RPMI8226 (cell line): ENCODE measurements around the gene COX7A2.

Experiments
- DNase-seq: peaks from one replicate; pipeline ENCODE4 v3.0.0-alpha.2; 2015

Gene COX7A2

DNA sequence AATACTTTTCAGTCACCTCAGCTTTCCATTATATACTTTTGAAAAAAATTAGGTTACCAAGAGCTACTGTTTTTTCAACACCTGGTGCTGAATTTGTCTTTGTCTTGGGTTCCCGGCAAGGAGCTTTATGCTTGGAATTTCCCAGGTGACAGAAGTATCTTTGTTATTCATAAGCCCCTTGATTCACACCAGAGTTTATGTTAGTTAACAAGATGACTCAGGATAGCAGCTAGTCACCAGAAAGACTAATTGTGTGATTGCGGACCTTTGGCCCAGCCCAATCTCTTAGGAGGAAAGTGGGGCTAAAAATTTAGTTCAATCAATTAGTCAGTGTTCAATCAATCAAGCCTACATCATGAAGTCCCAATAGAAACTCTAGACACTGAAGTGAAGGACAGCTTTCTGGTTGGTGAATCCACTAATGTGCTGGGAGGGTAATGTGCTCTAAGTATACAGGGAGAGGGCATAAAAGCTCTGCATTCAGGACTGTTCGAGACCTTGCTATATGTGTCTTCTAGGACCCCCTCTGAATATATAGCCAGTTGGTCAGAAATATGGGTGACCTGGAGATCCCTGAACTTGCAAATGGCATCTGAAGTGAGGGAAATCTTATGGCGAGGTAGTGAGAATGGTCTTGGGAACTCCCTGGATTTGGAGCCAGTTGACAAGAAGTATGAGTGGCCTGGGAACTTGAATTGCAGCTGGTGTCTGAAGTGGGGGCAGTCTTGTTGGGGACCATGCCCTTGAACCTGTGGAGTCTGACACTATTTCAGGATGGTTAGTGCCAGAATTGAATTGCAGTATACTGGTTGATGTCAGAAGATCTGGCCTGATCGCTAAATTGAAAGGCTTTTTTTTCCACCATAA is 24.8 kb upstream of the COX7A2 start:
- DNase-seq: no peak

DNA sequence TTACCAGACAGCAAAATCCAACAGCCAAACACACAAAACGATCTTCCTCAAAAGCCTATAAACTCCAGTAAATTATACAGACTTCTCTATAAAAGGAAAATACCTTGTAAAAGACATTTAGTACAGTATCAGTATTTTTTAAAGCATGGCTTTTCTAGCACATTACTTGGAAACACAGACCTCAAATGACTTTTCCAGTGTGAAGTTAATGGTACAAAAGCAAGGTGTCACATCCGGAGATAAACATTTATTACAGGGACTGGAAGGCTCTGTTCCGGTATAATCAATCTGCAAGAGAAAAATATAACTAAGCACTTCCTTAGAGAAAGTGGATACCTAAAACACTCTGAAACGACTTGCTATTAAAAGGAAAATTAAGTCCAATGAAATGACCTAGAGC is 23.9 kb upstream of the COX7A2 start:
- no peak for DNase-seq

DNA sequence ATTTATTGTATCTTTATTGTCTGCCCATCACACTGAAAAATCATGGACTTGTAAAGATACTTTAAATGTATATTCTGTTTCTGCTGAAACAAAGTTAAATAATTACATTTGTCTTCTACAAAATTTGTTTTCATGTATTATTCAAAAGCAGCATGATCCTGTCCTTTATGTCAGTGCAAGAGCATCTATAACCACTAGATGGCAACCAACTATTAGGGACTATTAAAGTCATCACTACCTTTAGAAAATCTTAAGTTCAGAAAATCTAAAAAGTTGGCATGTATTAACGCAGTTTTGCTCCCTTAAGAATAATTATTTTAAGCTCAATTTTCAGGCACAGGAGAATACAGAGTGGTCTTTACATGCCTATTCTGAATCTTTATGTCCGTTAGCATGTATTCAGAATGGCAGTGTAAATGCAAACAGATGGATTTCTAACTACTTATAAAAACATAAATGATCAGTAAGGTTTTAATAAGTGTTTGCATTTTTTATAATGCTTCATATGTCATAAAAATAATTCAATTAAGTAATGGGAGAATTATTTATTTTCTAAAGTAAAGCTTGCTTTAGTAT is 23.2 kb upstream of the COX7A2 start:
- DNase-seq: peak; percentile 58

DNA sequence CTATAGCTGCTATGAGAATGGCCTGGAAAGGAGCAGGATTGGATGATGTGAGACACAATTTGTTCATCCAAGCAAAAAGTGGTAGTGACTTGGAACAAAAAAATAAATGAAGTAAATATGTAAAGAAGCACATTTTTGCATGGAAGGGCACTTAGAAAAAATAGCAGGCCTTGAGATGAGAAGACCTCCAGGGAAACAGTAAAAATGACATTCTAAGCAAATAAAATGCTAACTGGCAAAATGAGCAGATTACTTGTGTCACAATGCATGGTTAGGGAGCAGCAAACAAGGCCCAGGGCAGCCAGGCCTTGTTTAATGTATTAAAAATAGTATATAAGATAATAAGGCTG is 19.8 kb upstream of the COX7A2 start:
- DNase-seq: no peak

DNA sequence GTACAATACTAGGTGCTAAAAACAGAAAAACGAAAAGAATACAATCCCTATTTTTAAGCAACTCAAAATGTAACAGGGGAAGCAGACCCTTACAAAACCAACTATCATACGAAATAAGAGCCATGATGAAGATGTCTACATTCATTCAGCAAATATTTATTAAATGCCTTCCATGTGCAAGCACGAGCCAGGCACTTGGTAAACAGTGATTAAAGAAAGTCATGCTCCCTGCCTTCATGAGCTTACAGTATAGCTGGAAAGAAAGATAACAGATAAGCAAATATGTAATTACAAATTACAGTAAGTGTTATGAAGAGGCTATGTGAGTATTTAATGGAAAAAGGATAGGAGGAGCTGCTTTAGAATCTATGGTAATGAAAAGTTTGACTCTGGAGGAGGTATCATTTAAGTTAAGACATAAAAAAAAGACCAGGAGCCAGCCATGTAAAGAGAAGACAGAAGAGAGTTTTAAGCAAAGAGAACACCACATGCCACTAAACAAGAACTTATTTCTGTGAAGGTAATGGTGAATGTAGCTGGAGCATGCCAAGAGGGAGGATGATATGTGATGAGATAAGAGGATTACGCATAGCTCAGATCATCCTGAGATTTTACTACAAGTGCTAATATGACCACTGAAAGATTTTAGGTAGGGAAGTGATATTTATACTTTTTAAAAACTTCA is 19.3 kb upstream of the COX7A2 start:
- no peak for DNase-seq

DNA sequence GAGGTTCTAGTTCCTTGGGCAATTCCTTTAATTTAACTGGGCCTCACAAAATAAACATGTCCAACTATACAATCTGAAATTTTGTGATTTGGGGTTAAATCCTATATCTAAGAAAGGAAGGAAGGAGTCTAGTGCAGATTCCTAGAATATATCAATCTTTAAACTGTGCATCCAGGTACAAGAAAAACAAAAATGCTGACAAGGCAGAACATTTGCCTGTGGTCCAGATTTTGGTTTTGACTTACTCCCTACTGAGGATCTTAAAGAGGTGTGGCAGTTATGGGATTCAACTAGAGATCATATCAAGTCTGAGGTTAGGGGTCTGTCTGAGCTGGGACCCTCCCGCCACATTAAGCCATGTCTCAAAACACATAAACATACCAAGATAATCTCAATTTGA is 17.7 kb upstream of the COX7A2 start:
- no peak for DNase-seq

DNA sequence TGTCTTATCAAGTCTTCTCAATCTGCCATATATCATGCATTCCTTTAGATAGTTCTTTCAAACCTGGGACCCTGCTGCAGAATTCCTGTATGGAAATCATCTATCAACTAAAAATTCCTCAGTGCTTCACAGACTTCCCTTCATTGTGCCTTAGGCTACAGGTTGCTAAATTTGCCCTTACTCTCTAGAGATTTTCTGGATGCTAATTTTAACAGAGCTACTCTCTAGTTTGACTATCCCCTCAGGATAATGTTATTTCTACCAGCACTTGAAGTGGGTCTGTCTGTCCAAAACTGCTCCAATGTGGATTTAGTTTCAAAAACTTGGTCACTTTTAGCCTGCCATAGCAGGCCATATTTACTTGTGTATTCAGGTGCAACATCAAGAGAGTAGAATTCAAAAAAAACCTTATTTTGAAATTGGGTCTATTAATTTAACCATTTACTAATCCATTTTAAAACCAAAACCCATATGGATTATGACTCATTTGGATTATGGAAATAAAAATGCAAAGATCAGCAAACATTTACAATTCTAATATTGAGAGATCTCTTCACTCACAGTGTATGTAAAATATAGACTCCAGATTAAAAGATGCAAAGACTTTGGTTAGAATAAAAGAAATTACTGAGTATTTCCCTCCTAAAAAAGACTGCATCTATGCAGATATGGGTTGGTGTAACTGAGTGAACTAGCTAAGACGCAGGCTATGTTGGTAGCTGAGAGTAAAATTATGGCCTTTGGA is 13.9 kb upstream of the COX7A2 start:
- DNase-seq: no peak

DNA sequence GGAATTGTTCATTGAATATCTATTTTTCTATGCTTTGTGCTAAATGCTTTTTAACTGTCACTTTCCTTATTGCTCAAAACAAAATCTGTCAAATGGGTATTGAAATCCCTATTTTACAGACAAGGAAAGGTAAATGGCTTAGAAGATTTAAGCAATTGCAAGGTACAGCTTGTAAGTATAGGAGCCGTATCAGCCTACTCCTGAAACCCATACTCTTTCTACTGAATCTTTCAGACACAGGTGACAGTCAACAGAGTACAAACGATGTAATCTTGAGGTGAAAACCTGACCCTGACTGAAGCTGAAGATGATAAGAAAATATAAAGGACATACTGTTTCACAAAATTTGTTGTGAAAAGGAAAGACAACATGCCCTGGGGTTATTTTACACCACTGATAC is 7.0 kb upstream of the COX7A2 start:
- no peak for DNase-seq

DNA sequence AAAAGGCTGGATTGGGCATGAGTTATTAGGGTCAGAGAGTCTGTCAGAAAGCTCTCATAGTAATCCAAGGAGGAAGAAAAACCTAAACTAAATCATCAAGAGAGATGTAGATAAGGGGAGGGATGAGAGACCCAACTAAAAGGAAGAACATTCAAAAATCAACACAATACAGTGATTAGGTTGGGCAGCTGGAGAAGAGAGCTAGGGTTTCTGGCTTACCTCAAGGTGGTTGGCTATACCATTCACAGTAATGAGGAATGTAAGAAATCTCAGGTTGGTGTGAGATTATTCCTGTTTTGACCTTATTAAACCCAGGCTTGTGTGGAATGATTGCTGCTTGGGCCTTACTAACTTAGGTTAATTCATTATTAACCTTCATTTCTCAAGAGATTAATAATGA is 6.2 kb upstream of the COX7A2 start:
- no peak for DNase-seq

DNA sequence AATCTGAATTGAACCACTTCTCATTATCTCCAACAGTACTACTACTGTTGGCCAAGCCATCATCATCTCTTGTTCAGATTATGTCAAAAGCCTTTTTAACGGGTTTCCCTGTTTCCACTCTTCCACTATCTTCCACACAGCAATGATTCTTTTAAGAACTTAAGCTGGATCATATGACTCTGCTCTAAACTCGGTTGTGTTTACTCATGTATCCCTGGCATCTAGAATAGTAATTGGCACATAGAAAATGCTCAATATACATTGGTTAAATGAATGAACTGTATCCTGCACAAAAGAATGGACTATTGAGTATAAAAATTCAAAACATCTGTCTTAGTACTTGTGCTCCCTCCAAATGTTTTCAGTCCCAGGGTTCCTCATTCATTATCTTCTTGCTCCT is 2.8 kb upstream of the COX7A2 start:
- DNase-seq: no peak

DNA sequence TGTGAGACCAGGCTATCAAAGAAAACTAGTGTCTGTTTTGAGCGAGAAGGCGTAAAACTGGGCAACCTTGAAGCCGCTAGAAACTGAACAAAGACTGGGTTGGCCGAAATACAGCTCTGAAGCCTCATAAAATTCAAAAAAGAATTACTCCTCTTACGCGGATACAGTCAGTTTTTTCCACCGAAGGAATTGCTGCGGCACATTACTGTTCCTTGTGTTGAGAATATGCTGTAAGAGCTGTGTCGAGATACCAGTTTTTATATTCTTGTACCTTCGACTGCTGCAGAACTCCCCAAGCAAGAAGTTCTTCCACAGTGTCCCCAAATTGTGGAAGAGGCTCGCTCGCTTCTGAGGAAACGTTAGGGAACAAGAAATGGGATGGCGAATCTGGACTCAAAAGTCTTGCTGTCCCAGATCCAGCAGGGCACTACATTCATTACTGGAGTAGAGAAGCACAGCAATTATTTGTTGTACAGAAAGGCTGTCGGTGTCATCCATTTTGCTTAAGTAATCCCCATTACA is 523 bp upstream of the COX7A2 start:
- peak; percentile 13 for DNase-seq

DNA sequence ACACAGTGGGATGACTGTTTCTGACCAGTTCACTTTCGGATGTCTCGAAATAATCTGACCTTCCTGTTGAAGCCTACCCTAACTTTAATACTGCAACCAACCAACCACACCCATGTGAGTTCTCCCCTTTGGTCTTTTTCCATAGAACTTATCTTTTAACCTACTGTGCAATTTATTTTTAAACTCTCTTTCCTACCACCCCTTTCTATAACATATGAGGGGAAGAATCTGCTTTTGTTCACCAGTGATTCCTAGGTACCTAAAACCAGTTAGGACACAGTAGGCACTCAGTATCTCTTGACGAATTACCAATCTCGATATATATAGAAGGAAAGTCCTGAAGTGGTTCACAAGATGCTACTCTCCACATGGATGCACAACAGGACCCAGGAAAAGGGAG is 7.0 kb downstream of the COX7A2 start:
- DNase-seq: no peak

DNA sequence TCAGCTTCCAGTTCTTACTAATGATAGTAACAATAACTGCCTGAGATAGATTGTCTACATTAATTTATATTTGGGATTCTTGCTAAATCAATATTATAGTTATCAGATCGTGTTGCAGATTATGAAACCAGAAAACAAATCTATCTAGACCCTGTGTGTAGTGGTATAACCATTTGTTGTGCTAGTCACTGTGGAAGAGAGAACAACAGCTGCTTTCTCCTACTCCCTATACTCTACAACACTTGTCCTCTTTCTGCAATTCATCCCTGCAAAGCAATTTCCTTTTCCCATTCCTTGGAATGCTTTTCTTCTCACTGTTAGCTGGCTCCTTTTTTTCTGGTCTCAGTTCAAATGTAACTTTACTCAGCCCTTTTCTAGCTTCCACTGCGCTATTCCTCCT is 8.3 kb downstream of the COX7A2 start:
- DNase-seq: no peak

DNA sequence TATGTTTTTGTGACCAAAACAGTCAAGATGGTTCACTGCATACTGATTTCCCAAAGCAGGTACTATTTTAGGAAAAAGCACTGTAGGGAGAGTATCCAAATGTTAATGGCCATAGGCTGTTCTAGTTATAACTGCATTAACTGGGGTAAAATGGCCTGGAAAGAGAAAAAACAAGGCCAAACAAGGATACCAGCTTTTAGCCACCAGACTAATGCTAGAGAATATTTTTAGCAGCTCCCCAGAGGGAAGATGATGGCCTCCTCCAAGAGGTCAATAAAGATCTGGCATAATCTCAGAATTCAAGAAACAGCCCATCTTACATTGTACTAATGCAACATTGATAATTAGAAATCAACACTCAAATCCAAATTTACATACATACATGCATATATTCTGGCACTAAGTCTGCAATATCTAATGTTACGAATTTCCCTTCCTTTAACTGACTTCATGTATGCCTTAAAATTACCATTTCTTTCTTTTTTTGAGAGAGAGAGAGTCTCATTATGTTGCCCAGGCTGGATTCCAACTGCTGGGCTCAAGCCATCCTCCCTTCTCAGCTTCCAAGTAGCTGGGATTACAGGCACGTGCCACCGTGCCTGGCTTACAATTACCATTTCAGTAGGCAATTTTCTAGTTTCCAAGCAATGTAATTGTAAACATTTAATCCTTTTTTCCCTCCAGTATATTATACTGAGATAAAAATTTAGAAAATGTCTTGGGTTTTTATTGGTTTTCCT is 9.3 kb downstream of the COX7A2 start:
- no peak for DNase-seq

DNA sequence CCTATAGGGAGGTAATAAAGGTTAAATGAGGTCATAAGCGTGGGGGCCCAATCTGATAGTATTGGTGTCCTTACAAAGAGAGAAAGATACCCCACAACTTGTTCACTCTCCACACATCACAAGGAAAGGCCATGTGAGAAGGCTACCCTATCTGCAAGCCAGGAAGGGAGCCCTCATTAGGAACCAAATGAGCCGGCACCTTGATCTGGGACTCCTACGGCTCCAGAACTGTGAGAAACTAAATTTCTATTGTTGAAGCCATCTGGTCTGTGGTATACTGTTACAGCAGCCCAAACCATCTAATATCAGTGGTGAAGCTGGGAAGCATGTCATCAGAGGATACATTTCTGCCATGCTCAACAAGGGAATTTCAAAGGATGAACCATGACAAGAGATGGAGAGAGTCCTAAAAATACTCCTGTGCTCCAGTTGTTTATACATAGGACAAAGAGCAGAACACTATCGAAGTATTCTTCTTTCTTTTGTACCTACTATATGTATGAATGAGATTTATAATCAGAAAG is 10.4 kb downstream of the COX7A2 start:
- no peak for DNase-seq

DNA sequence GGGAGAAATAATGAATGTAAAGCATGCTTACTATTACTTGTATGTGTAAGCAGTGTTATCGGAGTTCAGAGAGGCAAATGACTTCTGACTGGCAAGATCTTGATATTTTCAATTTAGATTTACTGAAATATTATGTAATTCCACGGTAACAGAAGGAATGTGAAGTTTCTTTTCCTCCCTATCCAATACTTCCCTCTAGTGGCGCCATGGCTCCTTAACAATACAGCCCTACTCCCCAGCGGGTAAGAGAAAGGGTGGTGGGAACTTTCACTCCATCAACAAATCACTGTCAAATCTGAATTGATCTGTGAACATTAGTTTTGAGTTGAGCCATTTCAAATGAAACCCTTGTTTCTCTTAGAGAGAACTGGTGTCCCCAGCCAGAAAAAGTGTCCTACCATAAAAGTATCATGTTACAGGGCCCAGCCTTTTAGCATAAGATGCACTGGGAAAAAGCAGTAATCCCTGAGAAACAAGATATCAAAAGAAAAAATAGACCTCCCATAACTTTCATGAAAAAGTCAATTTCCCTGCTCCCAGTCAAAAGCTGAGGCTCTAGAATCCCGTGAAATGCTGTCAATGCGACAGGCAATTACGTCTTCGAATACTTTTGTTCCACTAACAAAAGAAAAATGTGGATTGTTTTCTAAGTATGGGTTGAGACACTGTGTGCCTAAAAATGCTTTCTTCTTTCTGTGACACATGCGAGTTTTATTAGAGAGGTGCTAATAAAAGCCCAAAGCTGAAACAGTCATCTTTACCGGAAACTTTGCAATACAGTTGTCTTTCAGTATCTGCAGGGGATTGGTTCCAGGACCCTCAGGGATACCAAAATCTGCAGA is 12.9 kb downstream of the COX7A2 start:
- DNase-seq: no peak

DNA sequence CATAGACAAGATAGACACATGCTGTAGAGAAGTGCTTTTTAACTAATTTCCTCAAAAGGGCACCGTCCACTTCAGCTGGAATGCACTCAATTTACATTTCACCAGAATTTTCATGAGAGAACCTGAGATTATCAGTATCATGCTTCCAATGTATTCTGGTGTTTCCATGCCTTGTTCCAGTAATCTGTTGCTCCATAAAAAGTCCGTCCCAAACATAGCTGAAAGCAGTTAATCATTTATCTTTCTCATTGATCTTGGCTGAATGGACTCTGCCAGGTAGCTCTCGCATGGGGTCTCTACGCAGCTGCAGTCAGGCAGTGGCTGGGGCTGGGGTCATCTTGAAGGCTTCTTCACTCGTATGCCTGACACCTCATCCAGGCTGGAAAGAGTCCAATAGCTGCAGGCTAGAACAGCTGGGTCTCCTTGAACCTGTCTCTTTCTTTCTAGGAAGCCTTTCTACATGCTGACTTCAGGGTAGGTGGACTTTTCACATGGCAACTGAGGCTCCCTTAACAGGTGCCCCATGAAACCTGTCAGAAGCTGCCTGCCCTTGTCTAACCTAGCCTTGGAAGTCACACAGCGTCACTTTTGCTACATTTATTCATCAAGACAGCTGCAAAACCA is 19.2 kb downstream of the COX7A2 start:
- no peak for DNase-seq

DNA sequence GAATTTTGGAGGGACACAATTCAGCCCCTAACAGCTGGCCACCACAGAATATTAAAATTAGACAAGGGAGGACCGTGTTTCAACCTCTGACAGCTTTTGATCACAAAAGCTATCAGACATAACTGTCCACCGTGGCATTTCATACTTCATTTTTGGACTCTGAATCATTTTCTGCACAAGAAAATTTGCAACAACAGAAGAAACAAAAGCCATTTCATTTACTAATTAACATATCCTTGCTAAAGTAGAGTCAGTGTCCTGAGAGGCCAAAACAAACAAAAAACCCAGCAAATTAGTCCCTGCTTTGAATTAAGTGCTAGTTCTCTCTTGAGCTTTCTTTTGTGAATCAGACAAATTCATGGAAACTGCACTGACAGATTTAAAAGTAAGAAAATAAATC is 20.2 kb downstream of the COX7A2 start:
- DNase-seq: no peak

DNA sequence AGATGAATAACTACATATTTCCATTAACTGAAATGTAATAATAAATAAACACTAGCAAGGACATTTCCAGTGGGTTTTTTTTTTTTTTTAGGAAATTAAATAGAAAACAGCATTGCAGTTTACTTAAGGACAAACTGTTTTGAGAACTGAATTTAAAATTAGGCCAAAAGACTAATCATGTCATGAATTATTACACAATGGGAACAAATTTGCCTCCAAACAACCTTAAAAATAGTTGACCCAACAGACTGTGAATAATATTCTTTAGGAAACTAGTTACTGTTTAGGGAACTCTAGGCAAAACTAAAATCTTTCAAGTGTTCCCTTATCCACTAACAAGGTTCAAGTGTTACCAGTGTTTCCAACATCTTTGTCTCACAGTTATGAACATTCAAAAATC is 21.3 kb downstream of the COX7A2 start:
- DNase-seq: no peak

DNA sequence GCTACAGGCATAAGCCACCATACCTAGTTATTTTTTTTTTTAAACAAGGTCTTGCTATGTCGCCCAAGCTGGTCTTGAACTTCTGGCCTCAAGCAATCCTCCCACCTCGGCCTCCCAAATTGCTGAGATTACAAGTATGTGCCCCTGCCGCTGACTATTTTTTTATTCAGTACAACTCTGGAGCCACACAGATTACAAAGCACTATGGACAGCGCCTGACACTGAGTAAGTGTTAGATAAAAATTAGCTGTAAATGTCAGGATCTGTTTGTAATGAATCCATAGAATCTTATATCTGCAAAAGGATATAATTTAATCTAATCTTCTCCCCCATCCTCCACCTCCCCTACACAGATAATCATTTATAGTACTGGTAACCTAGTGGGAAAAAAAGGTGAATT is 22.5 kb downstream of the COX7A2 start:
- DNase-seq: no peak

DNA sequence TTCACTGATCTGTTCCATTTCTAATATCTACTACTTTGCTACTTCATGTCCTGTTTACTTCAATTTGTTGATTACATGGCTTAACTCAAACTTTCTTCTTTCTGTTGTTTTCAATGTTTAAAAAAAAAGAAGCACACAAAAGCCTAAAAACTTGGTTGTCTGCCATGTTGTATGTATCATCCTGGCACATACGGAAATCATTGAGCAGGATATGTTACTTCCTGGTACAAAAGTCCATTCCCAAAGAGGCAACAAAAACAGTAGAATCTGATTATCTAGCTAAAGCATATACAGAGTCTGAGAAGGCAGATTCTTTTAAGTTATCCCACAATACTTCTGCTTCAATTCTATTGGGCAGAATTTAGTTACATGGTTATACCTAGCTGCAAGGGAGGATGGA is 23.2 kb downstream of the COX7A2 start:
- DNase-seq: no peak
